ELF-1 (cell line): Measurements from ENCODE around the gene ANO9.

Source experiments
- DNase-seq: peaks from one replicate; pipeline ENCODE4 v3.0.0-alpha.2; 2016; ENCODE audit warnings: low read depth, low spot score

ANO9 gene

DNA sequence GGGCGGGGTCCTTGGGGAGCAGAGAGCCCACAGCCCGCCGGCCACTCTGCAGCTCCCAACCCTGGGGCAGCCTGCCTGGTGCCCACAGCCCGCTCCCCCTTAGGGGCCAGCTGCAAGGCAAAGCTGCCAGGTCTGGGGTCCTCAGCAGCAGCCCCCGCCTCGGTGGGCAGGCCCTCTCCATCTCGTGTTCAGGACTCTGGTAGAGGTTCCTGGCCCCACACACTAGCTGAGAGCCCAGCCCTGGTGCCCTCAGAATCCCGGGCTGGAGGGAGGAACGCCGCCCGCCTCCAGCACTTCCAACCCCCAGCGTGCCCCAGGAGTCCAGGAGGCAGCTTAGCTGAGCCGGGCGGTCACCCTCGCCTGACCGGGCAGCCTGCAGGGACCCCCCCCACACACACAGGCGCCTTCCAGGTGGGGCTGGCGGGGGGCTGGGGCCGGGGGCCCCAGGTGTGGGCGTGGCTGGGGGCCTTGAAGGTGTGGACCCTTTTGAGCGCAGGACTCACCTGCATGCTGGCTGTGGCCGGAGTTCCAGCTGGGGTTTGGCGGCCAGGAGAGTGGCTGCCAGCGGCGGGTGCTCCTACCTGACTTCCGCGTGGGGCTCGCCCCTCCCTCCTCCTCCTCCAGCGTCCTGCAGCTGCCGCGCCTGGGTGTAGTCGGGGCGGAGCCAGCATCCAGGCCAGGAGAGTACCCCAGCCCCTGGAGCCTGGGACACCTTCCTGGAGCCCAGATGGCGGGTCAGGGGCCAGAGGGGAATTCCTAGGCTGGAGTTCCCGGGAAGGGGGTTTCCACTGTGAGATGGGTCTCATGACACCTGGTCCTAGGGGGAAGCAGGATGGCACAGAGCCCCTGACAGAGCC is at the start of gene ANO9:
ANO9 (minus strand) TSS at position 594 of the 857 bp plus-strand sequence; CDS start at position 509, 85 bp downstream.
- DNase-seq: peak; percentile 49

GRCh38 chr11:491358-491757 is 49.5 kb upstream of the ANO9 start:
- no peak for DNase-seq

GRCh38 chr11:490930-491260 is 49.1 kb upstream of the ANO9 start:
- DNase-seq: no peak

DNA sequence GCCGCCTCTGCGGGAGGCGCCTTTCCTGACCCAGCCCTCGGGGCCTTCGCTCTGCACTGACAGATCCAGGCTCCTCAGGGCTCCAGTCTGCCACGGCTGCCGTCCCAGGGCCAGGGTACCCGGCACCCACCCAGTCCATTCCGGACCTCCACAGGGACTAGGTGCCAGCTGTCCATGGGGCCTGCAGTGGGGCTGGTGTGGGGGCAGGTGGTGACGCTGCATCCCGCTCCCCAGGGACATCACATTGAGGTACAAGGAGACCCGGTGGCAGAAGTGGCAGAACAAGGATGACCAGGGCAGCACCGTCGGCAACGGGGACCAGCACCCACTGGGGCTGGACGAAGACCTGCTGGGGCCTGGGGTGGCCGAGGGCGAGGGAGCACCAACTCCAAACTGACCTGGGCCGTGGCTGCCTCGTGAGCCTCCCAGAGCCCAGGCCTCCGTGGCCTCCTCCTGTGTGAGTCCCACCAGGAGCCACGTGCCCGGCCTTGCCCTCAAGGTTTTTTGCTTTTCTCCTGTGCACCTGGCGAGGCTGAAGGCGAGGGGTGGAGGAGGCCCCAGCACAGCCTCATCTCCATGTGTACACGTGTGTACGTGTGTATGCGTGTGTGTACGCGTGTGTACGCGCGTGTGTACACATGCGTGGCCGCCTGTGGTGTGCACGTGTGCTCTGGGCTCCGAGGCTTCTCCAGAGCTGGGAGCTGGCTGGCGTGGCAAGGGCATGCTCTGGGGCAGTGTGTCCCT is 48.5 kb upstream of the ANO9 start:
- no peak for DNase-seq

DNA sequence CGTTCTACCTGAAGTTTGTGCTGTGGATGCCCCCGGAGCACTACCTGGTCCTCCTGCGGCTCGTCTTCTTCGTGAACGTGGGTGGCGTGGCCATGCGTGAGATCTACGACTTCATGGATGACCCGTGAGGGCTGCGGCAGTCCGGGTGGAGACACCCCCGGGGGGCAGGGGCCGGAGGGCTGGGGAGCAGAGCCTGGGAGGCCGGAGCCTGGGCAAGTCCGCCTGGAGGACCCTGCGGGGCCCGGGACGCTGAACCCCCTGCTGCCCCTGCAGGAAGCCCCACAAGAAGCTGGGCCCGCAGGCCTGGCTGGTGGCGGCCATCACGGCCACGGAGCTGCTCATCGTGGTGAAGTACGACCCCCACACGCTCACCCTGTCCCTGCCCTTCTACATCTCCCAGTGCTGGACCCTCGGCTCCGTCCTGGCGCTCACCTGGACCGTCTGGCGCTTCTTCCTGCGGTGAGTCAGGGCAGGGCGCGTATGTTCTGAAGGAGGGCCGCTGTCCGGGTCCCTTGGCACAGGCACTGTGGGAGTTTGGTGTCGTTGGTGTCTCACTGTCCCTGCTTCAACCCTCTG is 47.9 kb upstream of the ANO9 start:
- no peak for DNase-seq

GRCh38 chr11:488992-489391 is 47.2 kb upstream of the ANO9 start:
- DNase-seq: no peak

- no peak for DNase-seq
Measured at GRCh38 chr11:488579-488978, 46.8 kb upstream of the ANO9 start.

DNA sequence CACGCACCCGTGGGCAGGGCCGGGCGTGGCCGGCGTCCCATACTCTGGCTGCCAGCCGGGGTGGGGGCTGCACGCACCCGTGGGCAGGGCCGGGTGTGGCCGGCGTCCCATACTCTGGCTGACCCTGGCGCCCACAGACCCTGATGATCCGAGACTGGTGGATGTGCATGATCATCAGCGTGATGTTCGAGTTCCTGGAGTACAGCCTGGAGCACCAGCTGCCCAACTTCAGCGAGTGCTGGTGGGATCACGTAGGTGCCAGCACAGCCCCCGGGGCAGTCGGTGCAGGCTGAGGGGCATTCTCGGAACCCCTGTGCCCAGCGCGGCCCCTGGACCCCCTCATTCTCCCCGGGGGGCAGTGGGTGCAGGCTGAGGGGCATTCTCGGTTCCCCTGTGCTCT is 46.3 kb upstream of the ANO9 start:
- no peak for DNase-seq

DNA sequence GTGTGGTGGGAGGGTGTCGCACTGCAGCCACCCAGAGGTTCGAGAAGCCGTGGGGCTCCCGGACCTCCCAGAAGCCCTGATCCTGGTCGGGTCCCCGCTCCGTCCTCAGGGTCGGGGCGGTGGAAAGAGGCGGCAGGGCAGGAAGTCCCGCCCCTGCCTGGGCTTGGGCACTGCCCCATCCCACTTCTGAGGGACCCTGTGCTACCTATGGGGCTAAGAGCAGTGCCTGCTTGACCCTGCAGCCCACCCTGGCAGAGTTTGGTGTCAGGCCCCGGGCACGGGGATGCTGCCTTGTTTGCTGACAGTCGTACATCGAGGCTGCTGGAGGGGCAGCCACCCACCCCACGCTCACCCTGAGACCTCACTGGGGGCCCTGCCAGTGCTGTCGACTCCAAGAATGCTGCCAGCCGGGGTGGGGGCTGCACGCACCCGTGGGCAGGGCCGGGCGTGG is 45.8 kb upstream of the ANO9 start:
- DNase-seq: no peak

DNA sequence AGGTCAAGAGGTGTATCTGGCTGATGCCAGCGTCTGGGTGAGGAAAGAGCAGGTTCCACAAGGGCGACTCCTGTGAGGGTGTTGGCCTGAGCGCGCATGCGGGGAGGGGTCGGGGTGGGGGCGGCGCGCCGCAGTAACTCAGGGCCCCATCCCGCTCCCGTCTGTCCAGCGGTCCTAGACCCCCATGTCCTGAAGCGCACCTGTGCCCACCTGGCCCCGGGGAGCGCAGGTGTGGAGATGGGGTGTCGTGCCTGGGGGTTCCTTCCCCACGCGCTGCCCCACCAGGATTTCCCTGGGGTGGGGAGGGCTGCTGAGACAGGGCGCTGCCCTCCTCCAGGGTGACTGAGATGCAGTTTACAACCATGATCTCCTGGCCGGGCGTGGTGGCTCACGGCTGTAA is 44.4 kb upstream of the ANO9 start:
- DNase-seq: no peak

DNA sequence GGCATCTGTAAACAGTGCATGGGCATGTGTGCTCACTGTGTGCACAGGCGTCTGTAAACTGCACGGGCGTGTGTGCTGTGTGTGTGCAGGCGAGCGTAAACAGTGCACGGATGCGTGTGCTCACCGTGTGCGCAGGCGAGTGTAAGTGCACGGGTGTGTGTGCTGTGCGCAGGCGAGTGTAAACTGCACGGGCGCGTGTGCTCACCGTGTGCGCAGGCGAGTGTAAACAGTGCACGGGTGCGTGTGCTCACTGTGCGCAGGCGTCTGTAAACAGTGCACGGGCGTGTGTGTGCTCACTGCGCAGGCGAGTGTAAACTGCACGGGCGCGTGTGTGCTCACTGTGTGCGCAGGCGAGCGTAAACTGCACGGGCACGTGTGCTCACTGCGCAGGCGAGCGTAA is 42.8 kb upstream of the ANO9 start:
- DNase-seq: no peak

GRCh38 chr11:479311-479710 is 37.5 kb upstream of the ANO9 start:
- no peak for DNase-seq

GRCh38 chr11:477052-477715 is 35.4 kb upstream of the ANO9 start:
- DNase-seq: peak; percentile 63

DNA sequence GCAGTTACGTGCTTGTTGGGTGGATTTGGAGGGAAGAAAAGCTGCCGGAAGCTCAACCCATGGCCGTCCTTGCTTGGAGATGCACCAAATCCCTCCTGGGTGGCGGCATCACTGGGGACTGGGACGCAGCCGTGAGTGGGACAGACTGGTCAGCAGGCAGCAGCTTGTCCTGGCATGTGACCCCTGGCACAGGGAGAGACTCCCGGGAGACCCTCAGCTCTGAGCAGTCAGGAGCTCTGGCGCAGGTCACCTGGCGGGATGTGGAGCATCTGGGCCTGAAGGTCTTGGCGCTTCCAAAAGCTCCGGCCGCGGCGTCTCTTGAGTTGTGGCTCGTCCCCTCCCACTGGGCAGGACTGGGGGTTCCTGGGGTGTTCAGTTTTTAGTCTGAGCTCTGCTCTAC is 34.6 kb upstream of the ANO9 start:
- no peak for DNase-seq

DNA sequence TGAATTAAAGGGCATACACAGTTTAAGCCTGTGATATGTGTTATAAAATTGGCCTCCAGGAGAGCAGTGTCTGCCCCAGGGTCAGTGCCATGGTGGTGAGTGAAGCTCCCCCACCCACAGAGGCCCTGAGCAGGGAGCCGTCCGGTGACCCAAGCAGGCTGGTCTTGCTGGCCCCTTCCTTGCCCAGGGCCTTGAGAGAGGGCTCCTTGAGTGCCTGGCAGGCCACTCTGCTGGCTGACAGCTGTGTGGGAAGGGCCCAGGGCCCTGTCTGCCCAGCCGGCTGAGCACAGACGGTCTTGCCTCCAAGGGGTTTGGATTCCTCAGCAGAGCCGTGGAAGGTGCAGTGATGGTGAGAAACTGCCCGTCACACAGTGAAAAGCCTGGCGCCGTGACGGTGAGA is 34.1 kb upstream of the ANO9 start:
- peak; percentile 45 for DNase-seq

GRCh38 chr11:474914-475506 is 33.2 kb upstream of the ANO9 start:
- no peak for DNase-seq

DNA sequence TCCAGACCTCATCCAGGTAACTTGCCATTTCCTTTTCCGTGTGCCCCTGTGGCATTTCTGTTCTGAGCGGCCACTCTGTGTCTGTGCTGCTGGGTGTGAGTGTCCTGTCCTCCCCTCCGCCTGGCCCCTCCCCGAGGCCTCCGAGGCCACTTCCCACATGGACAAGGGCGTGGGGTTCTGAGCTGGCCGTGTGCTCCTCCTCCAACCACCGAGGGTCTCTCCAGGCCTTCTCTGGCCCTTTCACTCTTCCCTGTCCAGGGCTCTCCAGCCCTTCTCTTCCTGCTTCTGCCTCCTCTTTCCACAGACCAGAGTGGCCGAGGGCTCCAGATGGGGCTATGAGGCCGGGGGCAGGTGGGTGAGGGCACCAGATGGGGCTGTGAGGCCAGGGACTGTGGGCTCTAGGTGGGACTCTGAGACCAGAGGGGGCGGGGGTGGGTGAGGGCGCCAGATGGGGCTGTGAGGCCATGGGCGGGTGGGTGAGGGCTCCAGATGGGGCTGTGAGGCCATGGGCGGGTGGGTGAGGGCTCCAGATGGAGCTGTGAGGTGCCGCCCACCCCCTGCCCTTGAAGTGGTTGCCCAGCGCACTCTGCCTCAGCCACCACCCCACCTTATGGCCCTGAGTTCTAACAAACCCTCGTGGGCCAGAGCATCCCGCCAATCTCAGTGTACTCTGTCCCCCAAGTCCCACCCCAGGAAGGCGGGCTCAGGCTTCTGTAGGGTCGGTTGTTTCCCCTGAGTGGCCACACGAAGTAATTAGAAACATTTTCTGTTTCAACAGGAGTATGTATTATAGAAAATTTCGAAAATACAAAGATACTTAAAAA is 32.4 kb upstream of the ANO9 start:
- no peak for DNase-seq

GRCh38 chr11:473415-473814 is 31.6 kb upstream of the ANO9 start:
- DNase-seq: no peak

- no peak for DNase-seq
Measured at GRCh38 chr11:472816-473215, 31.0 kb upstream of the ANO9 start.

- no peak for DNase-seq
Measured at GRCh38 chr11:472272-472671, 30.5 kb upstream of the ANO9 start.
